ENCODE data around the gene WNT10A. TPM values are rescaled to one million over a fixed set of nuclear protein-coding genes. Genes with fewer than 3 reads are reported as not detected.

WNT10A gene
- total and polyA plus RNA-seq, 2 donors (not counting 1 experiment from before 2014, with no cell fraction given): 15.2 to 36.6 TPM

DNA sequence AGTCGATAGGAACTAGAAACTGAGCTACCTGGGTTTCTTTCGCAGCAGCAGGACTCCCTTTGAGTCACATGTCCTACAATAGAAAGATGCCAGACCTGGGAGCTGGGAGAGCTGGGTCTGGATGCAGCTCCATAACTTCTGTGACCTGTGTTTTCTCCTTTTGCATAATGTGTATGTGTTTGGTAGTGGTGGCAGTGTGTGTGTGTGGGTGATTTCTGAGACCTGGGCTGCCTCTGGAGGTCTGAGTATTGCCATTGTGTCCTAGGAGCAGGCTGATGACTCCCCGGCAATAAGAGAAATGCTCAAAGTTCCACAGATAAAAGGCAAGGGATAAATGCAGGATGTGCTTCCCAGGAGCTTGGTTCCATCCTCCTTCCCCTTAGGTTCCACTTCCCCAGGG, 6.4 kb downstream of the WNT10A start:
- H4K20me1 ChIP-seq (ENCODE audit: control insufficient read depth, insufficient read depth, low read length, poor library complexity, severe bottlenecking): no peaks in the 10 kb centered on the region
- H3K79me2 ChIP-seq (ENCODE audit: control insufficient read depth, insufficient read depth, low read length): peaks cover 7% of the 10 kb centered on the region
- ATAC-seq (ENCODE audit: low read depth) (no peak), DNase-seq (no peak)
- H3K4me1 ChIP-seq (ENCODE audit: control insufficient read depth in 2 of 2, insufficient read depth in 2 of 2, low read length in 2 of 2): peaks cover 48 to 55% of the 10 kb centered on the region in 2 donors
- no peak overlapping the region for H3K4me3 Mint-ChIP-seq
- peaks cover 64% of the 10 kb centered on the region for H3K4me1 Mint-ChIP-seq
- no peaks in the 10 kb centered on the region for H3K27me3 Mint-ChIP-seq
- ChIA-PET CTCF (interaction anchor here (0.6 to 23.0 kb wide), 3 partner anchors 8 to 879 kb away, joined by 3 to 1627 read pairs (median 1627); partner anchors contain the start of gene WNT10A), POLR2A (interaction anchor here (0.5 to 15.0 kb wide), 4 partner anchors 8 to 216 kb away, joined by 3 to 490 read pairs (median 4); no protein-coding TSS in a partner anchor)
- intact Hi-C loops (cut with micrococcal nuclease): no loop called here
- no peak overlapping the region for H3K9ac ChIP-seq (ENCODE audit: low read length)
- H3K27ac ChIP-seq (ENCODE audit: low read length in 2 of 2): no peak overlapping the region
- H3K27ac Mint-ChIP-seq: no peak overlapping the region
- peaks cover 0 to 6% of the 10 kb centered on the region in 2 experiments for H3K36me3 ChIP-seq (replicated peaks in 1 of 2; ENCODE audit: control extremely low read depth in 1 of 2, control insufficient read depth in 1 of 2, extremely low read depth in 1 of 2, insufficient read depth in 2 of 2, low read length in 1 of 2)
- H3K4me3 ChIP-seq (ENCODE audit: control extremely low read depth in 1 of 5, extremely low read depth in 1 of 5, insufficient read depth in 1 of 5, low read depth in 2 of 5, low read length in 4 of 5): no peak overlapping the region
- no peaks in the 10 kb centered on the region for H3K27me3 ChIP-seq (replicated peaks in 1 of 4; ENCODE audit: control extremely low read depth in 1 of 4, control insufficient read depth in 3 of 4, insufficient read depth in 4 of 4, low read length in 3 of 4)
- no peak for TF ChIP-seq EZH2 (IDR thresholded peaks at IDR 0.05; ENCODE audit: borderline replicate concordance, insufficient read depth, low read depth, low read length, poor library complexity, severe bottlenecking)
- TF ChIP-seq, protein P1, sequence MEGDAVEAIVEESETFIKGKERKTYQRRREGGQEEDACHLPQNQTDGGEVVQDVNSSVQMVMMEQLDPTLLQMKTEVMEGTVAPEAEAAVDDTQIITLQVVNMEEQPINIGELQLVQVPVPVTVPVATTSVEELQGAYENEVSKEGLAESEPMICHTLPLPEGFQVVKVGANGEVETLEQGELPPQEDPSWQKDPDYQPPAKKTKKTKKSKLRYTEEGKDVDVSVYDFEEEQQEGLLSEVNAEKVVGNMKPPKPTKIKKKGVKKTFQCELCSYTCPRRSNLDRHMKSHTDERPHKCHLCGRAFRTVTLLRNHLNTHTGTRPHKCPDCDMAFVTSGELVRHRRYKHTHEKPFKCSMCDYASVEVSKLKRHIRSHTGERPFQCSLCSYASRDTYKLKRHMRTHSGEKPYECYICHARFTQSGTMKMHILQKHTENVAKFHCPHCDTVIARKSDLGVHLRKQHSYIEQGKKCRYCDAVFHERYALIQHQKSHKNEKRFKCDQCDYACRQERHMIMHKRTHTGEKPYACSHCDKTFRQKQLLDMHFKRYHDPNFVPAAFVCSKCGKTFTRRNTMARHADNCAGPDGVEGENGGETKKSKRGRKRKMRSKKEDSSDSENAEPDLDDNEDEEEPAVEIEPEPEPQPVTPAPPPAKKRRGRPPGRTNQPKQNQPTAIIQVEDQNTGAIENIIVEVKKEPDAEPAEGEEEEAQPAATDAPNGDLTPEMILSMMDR (IDR thresholded peaks at IDR 0.05): no peak
- 100% methylated on average over 2 of the region's 3 CpGs for WGBS (ENCODE audit: insufficient coverage)
- H3K4me2 ChIP-seq (replicated peaks; ENCODE audit: low read depth, low read length, poor library complexity, severe bottlenecking): no peak overlapping the region
- no peaks in the 10 kb centered on the region for H3K9me3 ChIP-seq (ENCODE audit: control extremely low read depth in 1 of 3, control insufficient read depth in 2 of 3, insufficient read depth in 1 of 3, low read length in 2 of 3)
- H3K9me3 Mint-ChIP-seq (ENCODE audit: insufficient read depth): no peaks in the 10 kb centered on the region
- no peak overlapping the region for H2AFZ ChIP-seq (ENCODE audit: insufficient read depth, low read depth, low read length, poor library complexity, severe bottlenecking)

DNA sequence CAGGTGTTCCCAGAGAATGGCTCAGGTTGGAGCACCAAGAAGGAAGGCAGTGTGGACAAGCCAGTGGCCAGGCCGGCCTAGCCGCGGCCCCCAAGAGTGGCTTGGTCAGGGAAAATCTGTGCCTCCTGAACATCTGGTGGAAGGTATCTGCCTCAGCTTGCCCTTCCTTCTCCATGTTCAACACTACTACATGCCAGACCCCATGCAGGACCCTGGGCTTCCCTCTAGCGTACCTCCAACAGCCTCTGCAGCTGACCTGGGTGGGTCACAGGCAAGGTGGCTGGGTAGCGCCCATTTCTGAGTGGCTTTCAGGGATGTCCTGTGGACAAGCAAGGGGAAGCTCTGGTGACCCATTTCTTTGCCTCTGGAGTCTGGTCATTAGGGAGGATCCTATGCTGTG, 7.7 kb downstream of the WNT10A start:
- no peak for ATAC-seq (ENCODE audit: low read depth)
- no peak overlapping the region for H2AFZ ChIP-seq (ENCODE audit: insufficient read depth, low read depth, low read length, poor library complexity, severe bottlenecking)
- Mint-ChIP-seq H3K4me3 (no peak overlapping the region), H3K4me1 (peaks cover 63% of the 10 kb centered on the region), H3K27me3 (no peaks in the 10 kb centered on the region), H3K27ac (no peak overlapping the region), H3K9me3 (ENCODE audit: insufficient read depth) (no peaks in the 10 kb centered on the region)
- H4K20me1 ChIP-seq (ENCODE audit: control insufficient read depth, insufficient read depth, low read length, poor library complexity, severe bottlenecking): no peaks in the 10 kb centered on the region
- H3K36me3 ChIP-seq (replicated peaks in 1 of 2; ENCODE audit: control extremely low read depth in 1 of 2, control insufficient read depth in 1 of 2, extremely low read depth in 1 of 2, insufficient read depth in 2 of 2, low read length in 1 of 2): peaks cover 0 to 6% of the 10 kb centered on the region in 2 experiments
- H3K79me2 ChIP-seq (ENCODE audit: control insufficient read depth, insufficient read depth, low read length): peaks cover 7% of the 10 kb centered on the region
- intact Hi-C loops (cut with micrococcal nuclease): no loop called here
- TF ChIP-seq EZH2 (IDR thresholded peaks at IDR 0.05; ENCODE audit: borderline replicate concordance, insufficient read depth, low read depth, low read length, poor library complexity, severe bottlenecking): no peak
- TF ChIP-seq, protein P1 (IDR thresholded peaks at IDR 0.05): no peak
- ChIA-PET CTCF (interaction anchor here (21.8 to 23.0 kb wide), 2 partner anchors 7 to 10 kb away, joined by 1627 read pairs; partner anchors contain the start of gene WNT10A), POLR2A (interaction anchor here (1.2 kb wide), 1 partner anchor 8 kb away, joined by 3 read pairs; the partner anchor contains the start of gene WNT10A)
- peaks cover 45 to 52% of the 10 kb centered on the region in 2 donors for H3K4me1 ChIP-seq (ENCODE audit: control insufficient read depth in 2 of 2, insufficient read depth in 2 of 2, low read length in 2 of 2)
- H3K9ac ChIP-seq (ENCODE audit: low read length): no peak overlapping the region
- 80% methylated on average over 5 of the region's 5 CpGs for WGBS (ENCODE audit: insufficient coverage)
- no peak for DNase-seq
- H3K27ac ChIP-seq (ENCODE audit: low read length in 2 of 2): no peak overlapping the region
- no peak overlapping the region for H3K4me2 ChIP-seq (replicated peaks; ENCODE audit: low read depth, low read length, poor library complexity, severe bottlenecking)
- no peak overlapping the region for H3K4me3 ChIP-seq (ENCODE audit: control extremely low read depth in 1 of 5, extremely low read depth in 1 of 5, insufficient read depth in 1 of 5, low read depth in 2 of 5, low read length in 4 of 5)
- no peaks in the 10 kb centered on the region for H3K27me3 ChIP-seq (replicated peaks in 1 of 4; ENCODE audit: control extremely low read depth in 1 of 4, control insufficient read depth in 3 of 4, insufficient read depth in 4 of 4, low read length in 3 of 4)
- peaks cover 0 to 3% (median 0%) of the 10 kb centered on the region in 3 donors for H3K9me3 ChIP-seq (ENCODE audit: control extremely low read depth in 1 of 3, control insufficient read depth in 2 of 3, insufficient read depth in 1 of 3, low read length in 2 of 3)
